IMR-90 (cell line): ENCODE data around the gene LRRC75A. TPM values are rescaled to one million over a fixed set of nuclear protein-coding genes. Genes with fewer than 3 reads are reported as not detected.

Experiments used
- ATAC-seq: fragments of 200-7000 bp; cut with Tn5 transposase; 2 replicates; pipeline ENCODE4 v1.9.1; 2020; ENCODE audit warnings: low read depth, mild to moderate bottlenecking, moderate library complexity
- BruUV-seq: library from RNA; stranded (reverse); fragments of 400-500 nt; replicated peaks from 2 replicates; lab custom pipeline; 2021; lab: Mats Ljungman, UMichigan
- CTCF ChIA-PET: fragments of 300-600 bp; formaldehyde crosslinking; extraction: SDS; loops from one replicate; lab custom pipeline; 2021; ENCODE audit warnings: antibody characterized with exemption; lab: Yijun Ruan, JAX
- POLR2A ChIA-PET: fragments of 300-600 bp; sonication (Branson Sonifier 250); formaldehyde crosslinking; loops from one replicate; lab custom pipeline; 2022; ENCODE audit warnings: antibody characterized with exemption; ENCODE audit not compliant: unreplicated experiment; lab: Charles Lee
- DNase-seq: peaks from one replicate; pipeline ENCODE4 v3.0.0; 2013
- H2AFZ ChIP-seq: replicated peaks from 2 replicates; pipeline ENCODE3; 2013; ENCODE audit warnings: low read length, mild to moderate bottlenecking; ENCODE audit not compliant: poor library complexity
- H2AK5ac ChIP-seq: 2 replicates; pipeline ENCODE4 v1.6.1; 2013; ENCODE audit warnings: low read depth, low read length, inconsistent platforms
- H2AK9ac ChIP-seq: replicated peaks from 2 replicates; pipeline ENCODE3; 2013; ENCODE audit warnings: mild to moderate bottlenecking, low read depth, low read length, moderate library complexity; ENCODE audit not compliant: poor library complexity
- H2BK120ac ChIP-seq: 2 replicates; pipeline ENCODE4 v1.6.1; 2013; ENCODE audit warnings: low read depth, low read length, inconsistent platforms
- H2BK15ac ChIP-seq: 3 replicates; pipeline ENCODE4 v1.6.1; 2013; ENCODE audit warnings: low read depth, low read length, inconsistent platforms
- H2BK20ac ChIP-seq: 2 replicates; pipeline ENCODE4 v1.6.1; 2013; ENCODE audit warnings: low read depth, mild to moderate bottlenecking, inconsistent platforms, low read length, moderate library complexity
- H2BK5ac ChIP-seq: 2 replicates; pipeline ENCODE4 v1.6.1; 2013; ENCODE audit warnings: mild to moderate bottlenecking, low read depth, low read length, inconsistent platforms; ENCODE audit not compliant: poor library complexity, severe bottlenecking
- H3K14ac ChIP-seq: replicated peaks from 2 replicates; pipeline ENCODE4 v1.6.1; 2013; ENCODE audit warnings: low read depth, low read length, inconsistent platforms
- H3K18ac ChIP-seq: 2 replicates; pipeline ENCODE4 v1.6.1; 2013; ENCODE audit warnings: low read depth, low read length, control low read depth
- H3K23ac ChIP-seq: 2 replicates; pipeline ENCODE4 v1.6.1; 2013; ENCODE audit warnings: low read depth, low read length, inconsistent platforms
- H3K27ac ChIP-seq: 2 replicates; pipeline ENCODE4 v1.5.1; 2013; ENCODE audit warnings: mild to moderate bottlenecking, control low read depth, low read length; ENCODE audit not compliant: insufficient read depth
- H3K27me3 ChIP-seq: 2 replicates; pipeline ENCODE4 v1.6.1; 2013; ENCODE audit warnings: low read length; ENCODE audit not compliant: control insufficient read depth, insufficient read depth
- H3K36me3 ChIP-seq: 2 replicates; pipeline ENCODE4 v1.6.1; 2013; ENCODE audit warnings: low read length, mixed read lengths; ENCODE audit not compliant: control insufficient read depth, insufficient read depth
- H3K4ac ChIP-seq: 2 replicates; pipeline ENCODE4 v1.6.1; 2013; ENCODE audit warnings: low read depth, low read length, inconsistent platforms
- H3K4me1 ChIP-seq: 2 replicates; pipeline ENCODE4 v1.6.1; 2013; ENCODE audit warnings: low read length, mixed read lengths; ENCODE audit not compliant: control insufficient read depth, insufficient read depth
- H3K4me2 ChIP-seq: 2 replicates; pipeline ENCODE4 v1.6.1; 2013; ENCODE audit warnings: low read depth, mild to moderate bottlenecking, control low read depth, low read length, moderate library complexity
- H3K4me3 ChIP-seq: 2 replicates; pipeline ENCODE4 v1.5.1; 2013; ENCODE audit warnings: low read depth, mild to moderate bottlenecking, control low read depth, low read length, moderate library complexity; ENCODE audit not compliant: insufficient read depth
- H3K56ac ChIP-seq: 2 replicates; pipeline ENCODE4 v1.6.1; 2013; ENCODE audit warnings: low read length, inconsistent platforms; ENCODE audit not compliant: insufficient read depth; ENCODE audit errors: extremely low read depth
- H3K79me1 ChIP-seq, 2 experiments: 2 replicates each; pipeline ENCODE4 v1.6.1; 2013; ENCODE audit warnings: low read length in 2 of 2, inconsistent platforms in 1 of 2, low read depth in 1 of 2
- H3K9ac ChIP-seq: 2 replicates; pipeline ENCODE4 v1.6.1; 2013; ENCODE audit warnings: low read depth, low read length, control low read depth
- H3K9me1 ChIP-seq: 2 replicates; pipeline ENCODE4 v1.6.1; 2013; ENCODE audit warnings: low read length, inconsistent platforms; ENCODE audit not compliant: insufficient read depth
- H3K9me3 ChIP-seq: 2 replicates; pipeline ENCODE4 v1.6.1; 2013; ENCODE audit warnings: low read length; ENCODE audit not compliant: control insufficient read depth, insufficient read depth
- H4K20me1 ChIP-seq: 2 replicates; pipeline ENCODE4 v1.6.1; 2013; ENCODE audit warnings: low read length, inconsistent platforms; ENCODE audit not compliant: insufficient read depth
- H4K5ac ChIP-seq: 2 replicates; pipeline ENCODE4 v1.6.1; 2013; ENCODE audit warnings: mild to moderate bottlenecking, low read depth, low read length, control low read depth
- H4K8ac ChIP-seq, 2 experiments: 2 replicates each; pipeline ENCODE4 v1.6.1; 2013; ENCODE audit warnings: low read depth in 2 of 2, low read length in 2 of 2, control low read depth in 1 of 2, inconsistent platforms in 1 of 2
- H4K91ac ChIP-seq: 2 replicates; pipeline ENCODE4 v1.6.1; 2013; ENCODE audit warnings: low read depth, low read length, inconsistent platforms; ENCODE audit not compliant: insufficient read depth
- CEBPB ChIP-seq: IDR thresholded peaks from 2 replicates; pipeline ENCODE4 v1.6.1; 2012; ENCODE audit warnings: low read depth, low read length, improper control_type of control experiment
- WGBS, 2 experiments: methylation state at CpG; one replicate each; pipeline versions ENCODE4 v1.1.5 to v1.1.7; 2013; ENCODE audit warnings: missing lambda C conversion rate in 2 of 2; ENCODE audit not compliant: insufficient read length in 1 of 2; ENCODE audit errors: extremely low coverage in 2 of 2; 5-methylcytosine and 5-hydroxymethylcytosine counted together
- dilution Hi-C: fragments of 300-500 bp; cut with HindIII; formaldehyde crosslinking; loops from one replicate; pipeline ENCODE4 v1.14.3; 2018; ENCODE audit warnings: low sequenced_read_pairs; ENCODE audit not compliant: unreplicated experiment
- in situ Hi-C: fragments of 300-500 bp; cut with MboI; formaldehyde crosslinking; loops from 3 replicates; pipeline ENCODE4 v1.14.3; 2019; ENCODE audit warnings: low sequenced_read_pairs, inconsistent platforms, mixed read lengths
- intact Hi-C: fragments of 100-400 bp; cut with micrococcal nuclease; formaldehyde crosslinking; loops from 2 replicates; pipeline ENCODE4 v1.10.0; 2022
- polyA plus RNA-seq, 3 experiments: library from polyadenylated mRNA; depleted of rRNA; stranded (reverse); fragments of >200 nt; gene quantifications; 2 replicates each; pipeline ENCODE4 v1.2.3, GENCODE V29; 2012; ENCODE audit warnings: low replicate concordance in 1 of 3
- total RNA-seq: library from RNA; depleted of rRNA; stranded (reverse); fragments of >200 nt; gene quantifications from 2 replicates; pipeline ENCODE4 v1.2.3, GENCODE V29; 2012
- TF ChIP-seq, protein P1 (sequence below): fragments of 150-350 bp; IDR thresholded peaks from 2 replicates; pipeline ENCODE4 v1.6.1; 2016; ENCODE audit warnings: low read depth, mild to moderate bottlenecking, low read length, moderate library complexity, borderline replicate concordance

LRRC75A gene
- total and polyA plus RNA-seq, 2 of the 4 experiments (the other 2 are of a cell fraction) = 0.72 to 1.0 TPM

DNA sequence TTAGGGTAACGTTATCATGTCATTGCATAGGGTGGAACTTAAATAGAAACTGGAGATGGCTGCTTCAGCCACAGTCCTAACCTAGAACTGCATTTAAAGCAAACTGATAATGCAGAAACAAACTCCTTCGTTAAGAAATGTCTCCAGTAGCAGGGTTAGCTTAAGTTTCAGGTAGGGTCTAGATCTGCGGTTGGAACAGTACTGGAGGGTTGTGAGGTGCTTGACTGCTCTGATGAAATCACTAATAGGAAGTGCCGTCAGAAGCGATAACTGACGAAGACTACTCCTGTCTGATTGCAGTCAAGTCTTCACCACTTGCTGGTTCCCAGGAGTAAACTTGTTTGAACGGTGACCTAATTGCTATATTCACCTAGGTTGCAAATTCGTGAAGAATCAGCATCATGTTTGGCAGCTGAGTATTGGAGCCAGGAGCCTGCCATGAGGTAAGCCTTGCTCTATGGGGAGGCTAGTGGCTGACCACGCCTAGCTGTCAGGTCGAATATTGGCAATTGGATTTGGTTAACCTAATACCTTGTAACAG is 52.1 kb downstream of the LRRC75A start:
- 5% methylated on average over 6 of the region's 10 CpGs; no CpG with 5 or more reads in 1 of the 2 experiments for WGBS, 2 experiments

More for the DNA sequence above, 52.1 kb downstream of the LRRC75A start:
- peak overlapping the region; percentile 98 for H2AK9ac ChIP-seq
- in situ Hi-C loops (loop anchor here (5.0 kb wide), 1 partner anchor 58 kb away; the partner anchor contains the start of gene UBB), dilution Hi-C loops (no loop called here), intact Hi-C loops (loop anchor here (1.0 kb wide), 1 partner anchor 54 kb away; no protein-coding TSS in a partner anchor)
- H2BK5ac ChIP-seq = peak overlapping the region; percentile 69
- H2BK20ac ChIP-seq = no peak overlapping the region
- DNase-seq (no peak), ATAC-seq (no peak)
- no peaks in the 10 kb centered on the region for H3K9me3 ChIP-seq
- H2AK5ac ChIP-seq = peak overlapping the region; percentile 92
- peak overlapping the region; percentile 97 for H3K4ac ChIP-seq
- H2BK120ac ChIP-seq = no peak overlapping the region; the same call in 1 of the 2 replicates
- H3K27ac ChIP-seq = peak overlapping the region; percentile 72
- ChIA-PET POLR2A (no interaction called here), CTCF (no interaction called here)
- H2AFZ ChIP-seq = no peak overlapping the region
- peak overlapping the region; percentile 64 to 92 for H4K8ac ChIP-seq
- peak overlapping the region; percentile 69 for H4K91ac ChIP-seq
- H3K56ac ChIP-seq = peak overlapping the region; percentile 94
- peak overlapping the region; percentile 99 for H3K23ac ChIP-seq
- H3K14ac ChIP-seq = peak overlapping the region; percentile 99
- TF ChIP-seq, protein P1, sequence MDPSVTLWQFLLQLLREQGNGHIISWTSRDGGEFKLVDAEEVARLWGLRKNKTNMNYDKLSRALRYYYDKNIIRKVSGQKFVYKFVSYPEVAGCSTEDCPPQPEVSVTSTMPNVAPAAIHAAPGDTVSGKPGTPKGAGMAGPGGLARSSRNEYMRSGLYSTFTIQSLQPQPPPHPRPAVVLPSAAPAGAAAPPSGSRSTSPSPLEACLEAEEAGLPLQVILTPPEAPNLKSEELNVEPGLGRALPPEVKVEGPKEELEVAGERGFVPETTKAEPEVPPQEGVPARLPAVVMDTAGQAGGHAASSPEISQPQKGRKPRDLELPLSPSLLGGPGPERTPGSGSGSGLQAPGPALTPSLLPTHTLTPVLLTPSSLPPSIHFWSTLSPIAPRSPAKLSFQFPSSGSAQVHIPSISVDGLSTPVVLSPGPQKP = no peak
- TF ChIP-seq CEBPB = peak; percentile 30; the same call in 1 of the 2 replicates
- no peaks in the 10 kb centered on the region for H3K27me3 ChIP-seq
- peak overlapping the region; percentile 98 for H3K4me2 ChIP-seq
- H3K4me1 ChIP-seq = peaks cover 17% of the 10 kb centered on the region
- H3K18ac ChIP-seq = peak overlapping the region; percentile 35; the same call in 1 of the 2 replicates
- H4K20me1 ChIP-seq = peaks cover 57% of the 10 kb centered on the region
- peaks cover 43% of the 10 kb centered on the region for H3K36me3 ChIP-seq
- peak overlapping the region; percentile 97 for H3K9ac ChIP-seq
- H2BK15ac ChIP-seq = no peak overlapping the region
- peak overlapping the region; percentile 67 for H3K4me3 ChIP-seq
- peak overlapping the region; percentile 15 for H4K5ac ChIP-seq
- H3K79me1 ChIP-seq = peaks cover 24 to 58% of the 10 kb centered on the region in 2 experiments
- no TSS peak for BruUV-seq
- H3K9me1 ChIP-seq = peaks cover 29% of the 10 kb centered on the region
